ENCODE data around the gene KLC1. TPM values are rescaled to one million over a fixed set of nuclear protein-coding genes. Genes with fewer than 3 reads are reported as not detected.
A peak's percentile ranks its signal among the peaks of the same experiment; 100 is the strongest.
"Not testable (repeated sequence)": the region's sequence is repeated elsewhere in the genome, so short reads cannot be mapped to it uniquely, and the experiment has no call there.

KLC1 gene
- 123 and 131 TPM in 2 replicates for total RNA-seq (2014; rRNA removed; shearing (Covaris generic))

DNA sequence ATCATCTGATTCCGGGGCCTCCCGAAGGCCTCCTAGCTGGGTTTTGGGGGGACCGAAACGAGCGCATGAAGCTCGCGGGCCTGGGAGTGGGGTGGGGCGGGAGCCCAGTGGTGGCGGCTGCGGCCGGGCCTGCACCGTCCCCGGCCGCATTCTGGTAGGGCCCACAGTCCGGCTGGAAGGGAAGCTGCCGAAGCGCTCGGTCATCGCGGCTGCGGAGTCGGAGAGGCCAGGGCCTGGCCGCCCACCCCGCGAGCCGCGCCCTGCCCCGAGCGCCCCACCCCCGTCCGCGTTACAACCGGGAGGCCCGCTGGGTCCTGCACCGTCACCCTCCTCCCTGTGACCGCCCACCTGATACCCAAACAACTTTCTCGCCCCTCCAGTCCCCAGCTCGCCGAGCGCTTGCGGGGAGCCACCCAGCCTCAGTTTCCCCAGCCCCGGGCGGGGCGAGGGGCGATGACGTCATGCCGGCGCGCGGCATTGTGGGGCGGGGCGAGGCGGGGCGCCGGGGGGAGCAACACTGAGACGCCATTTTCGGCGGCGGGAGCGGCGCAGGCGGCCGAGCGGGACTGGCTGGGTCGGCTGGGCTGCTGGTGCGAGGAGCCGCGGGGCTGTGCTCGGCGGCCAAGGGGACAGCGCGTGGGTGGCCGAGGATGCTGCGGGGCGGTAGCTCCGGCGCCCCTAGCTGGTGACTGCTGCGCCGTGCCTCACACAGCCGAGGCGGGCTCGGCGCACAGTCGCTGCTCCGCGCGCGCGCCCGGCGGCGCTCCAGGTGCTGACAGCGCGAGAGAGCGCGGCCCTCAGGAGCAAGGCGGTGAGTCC lies at the start of gene KLC1:
Gene KLC1, plus strand, starts transcription at position 528 of the 819 bp plus-strand sequence. CDS start 25,354 bp downstream, outside the sequence.
- Histone ChIP-seq H3K4me3 (ENCODE audit: insufficient read depth, low read depth, low read length) (peak within 1 kb of the TSS; percentile 94), H3K27me3 (ENCODE audit: control insufficient read depth, insufficient read depth, low read length) (no peaks in the 10 kb centered on the region), H3K36me3 (replicated peaks; ENCODE audit: control insufficient read depth, insufficient read depth, low read length) (no peaks in the 10 kb centered on the region; the same call in 1 of the 2 replicates)
- DNase-seq, result peak; percentile 96

DNA sequence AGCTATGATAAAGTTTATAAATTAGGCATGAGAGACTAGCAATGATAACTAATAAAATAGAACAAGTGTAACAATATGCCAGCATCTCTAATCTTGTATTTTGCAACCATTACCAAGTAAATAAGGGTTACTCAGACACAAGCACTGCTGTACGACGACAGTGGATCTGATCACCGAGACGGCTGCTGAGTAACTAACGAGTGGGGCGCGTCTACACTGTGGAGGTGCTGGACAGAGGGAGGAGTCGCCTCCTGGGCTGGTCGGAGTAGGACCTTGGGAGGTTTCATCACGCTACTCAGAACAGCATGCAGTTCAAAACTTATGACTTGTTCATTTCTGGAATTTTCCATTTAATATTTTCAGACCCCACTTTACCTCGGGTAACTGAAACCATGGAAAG lies 47.8 kb upstream of the KLC1 start:
- Histone ChIP-seq H3K36me3 (replicated peaks; ENCODE audit: control insufficient read depth, insufficient read depth, low read length) (peaks cover 3% of the 10 kb centered on the region; the same call in 1 of the 2 replicates), H3K27me3 (ENCODE audit: control insufficient read depth, insufficient read depth, low read length) (no peaks in the 10 kb centered on the region), H3K4me3 (ENCODE audit: insufficient read depth, low read depth, low read length) (no peak overlapping the region)
- no peak for DNase-seq

DNA sequence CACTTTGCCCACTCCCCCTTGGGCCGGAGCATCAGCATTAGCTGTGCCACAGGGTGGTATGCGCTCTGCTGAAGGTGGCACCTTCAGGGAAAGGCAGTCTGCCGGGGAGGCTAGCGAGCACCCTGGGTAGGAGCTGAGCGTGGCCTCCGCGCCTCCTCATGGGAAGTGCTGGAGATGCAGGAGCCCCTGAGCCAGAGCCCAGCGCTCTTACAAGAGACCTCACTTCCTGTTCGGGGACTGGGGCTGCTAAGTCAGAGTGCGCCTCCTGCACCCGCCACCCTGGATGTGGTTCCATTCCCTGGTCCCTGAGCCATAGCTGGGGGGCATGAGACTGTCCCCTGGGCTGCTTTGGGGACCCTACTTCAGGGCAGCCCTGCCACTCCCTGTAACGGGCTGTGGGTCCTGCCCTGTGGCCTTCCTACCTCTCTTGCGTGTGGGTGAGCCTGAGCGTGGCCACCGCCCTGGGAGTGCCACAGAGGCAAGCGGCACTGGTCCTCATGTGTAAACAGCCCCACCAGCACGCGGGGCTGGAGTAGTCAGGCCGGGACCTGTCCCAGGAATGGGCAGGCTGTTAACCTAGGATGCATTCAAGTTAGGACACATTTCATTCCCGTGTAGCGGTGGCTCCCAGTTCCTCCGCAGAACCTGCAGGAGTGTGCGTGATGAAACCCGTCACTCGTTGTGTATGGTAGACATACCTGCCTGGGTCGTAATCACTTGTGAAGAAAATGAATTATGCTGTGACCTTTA lies 46.9 kb upstream of the KLC1 start:
- Histone ChIP-seq H3K4me3 (ENCODE audit: insufficient read depth, low read depth, low read length) (no peak overlapping the region), H3K36me3 (replicated peaks; ENCODE audit: control insufficient read depth, insufficient read depth, low read length) (peaks cover 1% of the 10 kb centered on the region; the same call in 1 of the 2 replicates), H3K27me3 (ENCODE audit: control insufficient read depth, insufficient read depth, low read length) (no peaks in the 10 kb centered on the region)
- peak; percentile 56 for DNase-seq

DNA sequence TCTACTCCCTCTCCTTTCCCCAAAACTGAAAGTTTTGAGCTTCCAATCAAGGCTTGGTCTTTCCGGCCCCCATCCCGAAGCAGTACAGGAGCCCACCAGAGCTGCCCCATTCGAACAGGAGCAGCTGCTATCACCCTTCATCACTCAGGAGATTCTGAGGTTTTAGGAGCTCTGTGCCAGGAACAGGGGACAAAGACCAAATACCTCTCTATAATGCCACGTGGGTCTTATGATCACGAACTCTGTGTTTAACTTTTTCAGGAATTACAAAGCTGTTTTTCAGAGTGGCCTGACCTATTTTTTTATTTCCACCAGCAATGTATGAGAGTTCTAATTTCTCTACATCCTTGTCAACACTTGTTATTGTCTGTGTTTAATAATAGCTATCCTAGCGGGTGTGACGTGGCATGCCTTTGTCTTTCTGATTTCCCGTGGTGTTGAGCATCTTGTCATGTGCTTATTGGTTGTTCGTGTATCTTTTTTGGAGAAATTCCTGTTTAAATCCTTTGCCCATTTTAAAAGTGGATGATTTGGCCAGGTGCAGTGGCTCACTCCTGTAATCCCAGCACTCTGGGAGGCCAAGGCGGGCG lies 44.6 kb upstream of the KLC1 start:
- no peaks in the 10 kb centered on the region; the same call in 1 of the 2 replicates for H3K36me3 ChIP-seq (replicated peaks; ENCODE audit: control insufficient read depth, insufficient read depth, low read length)

DNA sequence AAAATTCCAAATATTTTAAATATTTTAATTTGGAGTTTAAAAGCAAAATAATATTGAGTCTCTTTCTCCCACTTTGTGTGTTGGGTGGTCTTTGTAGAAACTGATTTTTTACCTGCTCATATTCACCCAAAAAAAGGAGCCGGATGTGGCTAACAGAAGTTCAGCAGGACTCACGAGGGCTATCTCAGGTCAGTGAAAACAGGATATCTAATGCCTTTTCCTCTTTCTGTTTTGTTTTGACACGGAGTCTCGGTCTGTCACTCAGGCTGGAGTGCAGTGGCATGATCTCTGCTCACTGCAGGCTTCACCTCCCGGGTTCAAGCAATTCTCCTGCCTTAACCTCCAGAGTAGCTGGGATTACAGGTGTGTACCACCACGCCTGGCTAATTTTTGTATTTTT lies 35.4 kb upstream of the KLC1 start:
- no peak for DNase-seq
- no peak overlapping the region for H3K4me3 ChIP-seq (ENCODE audit: insufficient read depth, low read depth, low read length)
- H3K36me3 ChIP-seq (replicated peaks; ENCODE audit: control insufficient read depth, insufficient read depth, low read length), result no peaks in the 10 kb centered on the region; the same call in none of the 2 replicates
- H3K27me3 ChIP-seq (ENCODE audit: control insufficient read depth, insufficient read depth, low read length), result no peaks in the 10 kb centered on the region

More for the DNA sequence above, 44.6 kb upstream of the KLC1 start:
- DNase-seq, result no peak
- no peaks in the 10 kb centered on the region for H3K27me3 ChIP-seq (ENCODE audit: control insufficient read depth, insufficient read depth, low read length)
- H3K4me3 ChIP-seq (ENCODE audit: insufficient read depth, low read depth, low read length), result no peak overlapping the region

DNA sequence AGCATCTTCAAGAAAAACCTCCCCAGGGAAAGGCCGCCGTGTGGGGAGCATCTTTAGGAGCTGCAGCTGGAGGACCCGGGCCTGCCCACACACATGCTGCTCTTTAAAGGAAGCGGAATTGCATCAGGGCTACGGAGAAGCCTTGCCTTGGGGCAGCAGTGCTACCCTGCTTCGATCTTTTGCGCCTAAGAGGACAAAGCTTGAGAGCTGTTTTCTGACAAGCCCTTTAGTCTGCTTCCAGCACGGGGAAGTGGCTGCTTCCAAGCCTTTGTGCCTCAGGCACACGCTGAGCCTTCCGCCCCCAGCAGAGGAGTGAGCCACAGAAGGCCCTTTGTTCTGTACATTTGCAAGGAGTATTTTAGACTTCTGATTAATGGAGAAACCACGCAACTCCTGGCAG lies 34.7 kb upstream of the KLC1 start:
- H3K36me3 ChIP-seq (replicated peaks; ENCODE audit: control insufficient read depth, insufficient read depth, low read length), result no peaks in the 10 kb centered on the region; the same call in none of the 2 replicates
- no peaks in the 10 kb centered on the region for H3K27me3 ChIP-seq (ENCODE audit: control insufficient read depth, insufficient read depth, low read length)
- DNase-seq, result peak; percentile 66
- H3K4me3 ChIP-seq (ENCODE audit: insufficient read depth, low read depth, low read length), result no peak overlapping the region

DNA sequence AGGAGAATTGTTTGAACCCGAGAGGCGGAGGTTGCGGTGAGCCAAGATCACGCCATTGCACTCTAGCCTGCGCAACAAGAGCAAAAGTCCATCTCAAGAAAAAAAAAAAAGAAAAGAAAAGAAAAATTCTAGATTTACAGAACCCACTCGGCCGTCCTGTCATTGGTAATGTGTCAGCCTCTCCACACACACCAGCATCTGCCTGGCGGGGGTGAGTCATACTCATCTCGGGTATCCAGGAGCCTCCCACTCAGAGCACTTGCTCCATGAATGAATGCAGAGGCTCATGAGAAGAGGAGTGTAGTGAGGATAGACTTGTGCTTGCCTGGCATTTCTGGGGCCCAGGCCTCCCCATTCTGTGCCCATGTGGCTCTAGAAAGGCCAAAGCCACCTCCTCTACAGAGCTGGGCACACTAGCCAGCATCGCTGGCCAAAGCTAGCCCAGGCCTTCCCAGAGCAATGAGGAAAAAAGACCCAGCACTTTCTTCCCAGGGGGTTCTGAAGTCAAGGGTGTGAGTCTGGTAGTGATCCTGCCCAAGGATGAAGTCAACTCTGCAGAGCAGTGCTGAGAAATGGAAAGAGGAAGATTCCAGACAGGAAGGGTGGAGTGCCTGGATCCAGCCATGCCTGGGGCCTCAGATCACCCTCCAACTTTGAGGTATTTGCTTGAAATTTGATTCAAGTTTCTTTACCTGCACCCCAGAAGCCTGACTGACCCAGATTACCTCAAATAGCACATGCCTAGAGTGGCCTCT lies 31.2 kb upstream of the KLC1 start:
- Histone ChIP-seq H3K4me3 (ENCODE audit: insufficient read depth, low read depth, low read length) (no peak overlapping the region), H3K27me3 (ENCODE audit: control insufficient read depth, insufficient read depth, low read length) (no peaks in the 10 kb centered on the region), H3K36me3 (replicated peaks; ENCODE audit: control insufficient read depth, insufficient read depth, low read length) (no peaks in the 10 kb centered on the region)
- peak; percentile 47 for DNase-seq

DNA sequence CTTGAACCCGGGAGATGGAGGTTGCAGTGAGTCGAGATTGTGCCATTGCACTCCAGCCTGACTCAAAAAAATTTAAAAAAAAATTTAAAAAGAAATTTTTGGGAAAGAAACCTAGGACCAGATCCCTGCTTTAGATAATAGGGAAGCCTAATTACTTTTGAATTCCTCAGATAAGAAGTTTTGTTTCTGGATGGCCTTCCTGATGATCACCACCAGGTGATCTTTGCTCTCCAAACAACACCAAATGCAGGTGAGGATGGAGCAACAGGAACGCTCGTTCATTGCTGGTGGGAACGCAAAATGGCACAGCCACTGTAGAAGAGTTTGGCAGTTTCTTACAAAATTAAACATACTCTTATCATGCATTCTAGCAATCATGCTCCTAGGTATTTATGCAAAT lies 28.5 kb upstream of the KLC1 start:
- H3K4me3 ChIP-seq (ENCODE audit: insufficient read depth, low read depth, low read length), result no peak overlapping the region
- H3K36me3 ChIP-seq (replicated peaks; ENCODE audit: control insufficient read depth, insufficient read depth, low read length), result no peaks in the 10 kb centered on the region
- H3K27me3 ChIP-seq (ENCODE audit: control insufficient read depth, insufficient read depth, low read length), result no peaks in the 10 kb centered on the region
- peak; percentile 20 for DNase-seq

DNA sequence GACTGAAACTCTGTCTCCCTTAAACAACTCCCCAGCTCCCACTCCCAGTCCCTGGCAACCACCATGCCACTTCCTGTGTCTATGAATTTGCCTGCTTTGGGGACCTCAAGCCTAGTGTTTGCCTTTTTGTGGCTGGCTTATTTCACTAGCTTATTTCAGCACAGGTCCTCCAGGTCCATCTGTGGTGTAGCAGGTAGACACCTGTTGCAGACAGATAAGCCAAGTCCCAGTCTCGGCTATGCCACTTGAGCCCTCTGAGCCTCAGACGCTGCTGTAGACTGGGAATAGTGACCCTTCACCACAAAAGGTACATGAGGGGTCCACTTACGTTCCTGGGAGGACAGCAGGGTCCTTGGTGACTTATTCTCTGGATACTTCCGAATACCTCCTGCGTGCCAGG lies 24.4 kb upstream of the KLC1 start:
- Histone ChIP-seq H3K4me3 (ENCODE audit: insufficient read depth, low read depth, low read length) (no peak overlapping the region), H3K36me3 (replicated peaks; ENCODE audit: control insufficient read depth, insufficient read depth, low read length) (no peaks in the 10 kb centered on the region), H3K27me3 (ENCODE audit: control insufficient read depth, insufficient read depth, low read length) (no peaks in the 10 kb centered on the region; the same call in 1 of the 2 replicates)
- peak; percentile 12 for DNase-seq

DNA sequence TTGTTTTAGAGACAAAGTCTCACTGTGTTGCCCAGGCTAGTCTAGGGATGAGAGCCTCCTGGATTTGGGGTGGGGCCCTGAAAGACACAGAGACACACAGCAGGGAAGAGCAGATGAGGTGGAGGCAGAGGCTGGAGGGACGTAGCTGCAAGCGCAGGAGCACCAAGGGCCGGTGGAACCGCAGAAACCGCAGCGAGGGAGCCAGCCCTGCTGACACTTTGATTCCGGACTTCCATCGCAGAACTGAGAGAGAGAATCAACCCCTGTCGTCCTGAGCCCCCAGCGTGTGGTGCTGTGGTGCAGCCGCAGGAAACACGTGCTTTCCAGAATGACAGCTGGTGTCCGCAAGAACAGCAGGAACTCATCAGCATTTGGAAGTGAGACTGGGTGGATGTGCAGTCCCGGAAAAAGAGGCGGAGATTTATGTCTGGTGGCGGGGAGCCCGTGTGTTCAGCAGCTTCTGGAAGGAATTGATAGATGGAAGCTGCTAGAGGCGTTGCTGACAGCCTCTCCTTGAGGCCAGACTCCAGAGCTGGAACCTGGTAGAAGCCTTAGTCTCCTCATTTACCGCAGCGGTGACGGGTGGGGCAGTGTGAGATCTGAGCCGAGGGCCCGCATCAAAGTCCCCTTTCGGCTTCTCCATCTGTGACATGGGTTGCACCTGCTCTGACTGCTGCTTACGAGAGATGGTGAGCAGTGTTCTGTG lies 21.9 kb upstream of the KLC1 start:
- peak; percentile 84 for DNase-seq
- no peaks in the 10 kb centered on the region for H3K36me3 ChIP-seq (replicated peaks; ENCODE audit: control insufficient read depth, insufficient read depth, low read length)
- no peaks in the 10 kb centered on the region; the same call in 1 of the 2 replicates for H3K27me3 ChIP-seq (ENCODE audit: control insufficient read depth, insufficient read depth, low read length)
- no peak overlapping the region for H3K4me3 ChIP-seq (ENCODE audit: insufficient read depth, low read depth, low read length)

DNA sequence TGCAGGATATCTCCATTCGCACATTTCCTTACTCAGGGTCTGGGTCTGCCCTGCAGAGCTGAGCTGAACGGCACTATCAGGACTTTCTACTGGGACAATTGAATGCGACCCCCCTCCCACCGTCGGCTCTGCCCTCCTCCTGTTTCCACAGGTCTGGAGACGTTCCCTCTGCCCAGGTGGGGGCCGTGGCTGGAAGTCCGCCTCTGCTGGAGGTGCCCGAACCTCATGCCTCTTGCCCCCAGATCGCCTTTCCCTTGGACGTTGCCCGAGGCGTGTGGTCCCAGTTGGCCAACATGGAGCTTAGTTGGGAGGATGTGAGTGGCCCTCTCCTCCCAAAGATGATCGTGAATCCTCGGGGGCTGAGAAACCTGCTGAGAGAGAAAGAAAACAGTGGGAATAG lies 21.2 kb upstream of the KLC1 start:
- DNase-seq, result peak; percentile 42
- H3K27me3 ChIP-seq (ENCODE audit: control insufficient read depth, insufficient read depth, low read length), result no peaks in the 10 kb centered on the region; the same call in 1 of the 2 replicates
- no peaks in the 10 kb centered on the region for H3K36me3 ChIP-seq (replicated peaks; ENCODE audit: control insufficient read depth, insufficient read depth, low read length)
- no peak overlapping the region for H3K4me3 ChIP-seq (ENCODE audit: insufficient read depth, low read depth, low read length)

DNA sequence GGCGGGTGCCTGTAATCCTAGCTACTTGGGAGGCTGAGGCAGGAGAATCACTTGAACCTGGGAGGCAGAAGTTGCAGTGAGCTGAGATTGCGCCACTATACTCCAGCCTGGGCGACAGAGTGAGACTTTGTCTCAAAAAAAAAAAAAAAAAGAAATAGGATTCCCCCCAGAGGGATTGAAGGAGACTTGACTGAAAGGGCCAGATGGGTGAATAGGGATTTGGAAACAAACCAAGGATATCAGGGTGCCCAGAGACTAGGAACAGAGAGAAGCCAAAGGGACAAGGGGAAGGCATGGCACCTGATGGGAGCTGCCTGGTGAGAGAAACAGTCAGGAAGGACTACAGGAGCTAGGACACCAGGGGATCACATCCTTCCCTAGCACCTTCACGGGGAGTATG lies 19.9 kb upstream of the KLC1 start:
- not testable (repeated sequence) for H3K27me3 ChIP-seq (ENCODE audit: control insufficient read depth, insufficient read depth, low read length); H3K4me3 ChIP-seq (ENCODE audit: insufficient read depth, low read depth, low read length); H3K36me3 ChIP-seq (replicated peaks; ENCODE audit: control insufficient read depth, insufficient read depth, low read length)
- DNase-seq, result peak; percentile 5

DNA sequence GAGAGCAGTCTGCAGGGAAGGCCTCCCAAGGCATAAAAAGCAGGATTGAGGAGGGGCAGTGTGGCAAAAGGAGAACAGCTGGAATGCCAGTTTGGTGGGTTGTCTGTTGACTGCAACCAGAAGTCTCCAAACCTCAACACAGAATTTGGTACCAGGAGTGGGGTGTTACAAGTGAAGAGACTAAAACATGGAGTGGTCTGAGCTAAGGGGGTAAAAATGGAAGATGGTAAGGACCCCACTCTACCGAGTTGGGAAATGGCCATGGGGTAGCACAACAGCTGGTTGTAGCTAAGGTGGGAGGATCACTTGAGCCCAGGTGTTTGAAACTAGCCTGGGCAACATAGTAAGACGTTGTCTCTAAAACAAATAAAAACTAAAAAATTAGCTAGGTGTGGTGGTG lies 17.8 kb upstream of the KLC1 start:
- Histone ChIP-seq H3K4me3 (ENCODE audit: insufficient read depth, low read depth, low read length) (no peak overlapping the region), H3K36me3 (replicated peaks; ENCODE audit: control insufficient read depth, insufficient read depth, low read length) (no peaks in the 10 kb centered on the region), H3K27me3 (ENCODE audit: control insufficient read depth, insufficient read depth, low read length) (no peaks in the 10 kb centered on the region; the same call in 1 of the 2 replicates)
- no peak for DNase-seq

Data from H7 (cell line).